Stimulated activated CD8-positive, alpha-beta memory T cell treated with anti-CD3 and anti-CD28 coated beads, Interleukin-7, amount 100 ng/mL, for 1 hour (primary cell): Measurements from ENCODE around the gene MYBBP1A.

Source experiments
- DNase-seq, 2 donors: peaks; one replicate each; pipeline ENCODE4 v3.0.0-alpha.2; 2020; ENCODE audit warnings: low read depth in 2 of 2

The MYBBP1A gene

DNA sequence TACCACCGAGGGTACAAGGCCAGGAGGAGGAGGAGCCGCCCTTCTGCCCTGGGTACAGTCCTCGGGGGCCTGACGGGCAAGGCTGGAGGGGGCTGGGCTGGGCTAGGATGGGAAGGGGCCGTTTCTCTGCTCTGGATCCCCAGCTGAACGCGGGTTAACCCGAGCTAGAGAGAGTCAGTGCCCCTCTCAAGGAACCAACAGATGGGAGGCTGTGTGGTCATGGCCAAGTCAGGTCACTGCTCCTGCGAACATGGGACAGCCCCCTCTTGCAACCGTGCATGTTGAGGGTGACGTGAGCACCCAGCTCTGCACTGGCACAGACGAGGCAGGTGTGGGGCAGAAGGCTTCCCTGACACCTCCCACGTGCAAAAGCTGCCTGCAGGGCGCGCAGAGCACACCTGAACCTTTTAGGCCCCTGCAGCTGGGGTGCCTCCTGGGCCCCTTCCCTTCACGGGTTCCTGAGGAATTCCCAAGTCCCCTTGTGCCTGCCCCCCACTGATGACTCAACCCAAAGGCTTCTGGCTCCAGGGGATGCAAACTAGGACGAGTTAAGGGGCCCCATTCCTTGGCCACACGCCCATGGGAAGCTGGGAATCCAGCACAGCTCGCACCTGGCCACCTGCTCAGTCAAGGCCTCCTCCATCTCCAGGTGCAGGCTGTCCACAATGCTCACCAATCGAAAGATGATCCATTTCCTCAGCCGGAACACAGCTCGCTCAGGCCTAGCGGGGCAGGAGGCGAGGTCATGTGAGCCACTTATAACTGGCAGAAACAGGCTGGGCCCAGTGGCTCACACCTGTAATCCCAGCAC lies 6.3 kb downstream of the MYBBP1A start:
- no peak for DNase-seq

DNA sequence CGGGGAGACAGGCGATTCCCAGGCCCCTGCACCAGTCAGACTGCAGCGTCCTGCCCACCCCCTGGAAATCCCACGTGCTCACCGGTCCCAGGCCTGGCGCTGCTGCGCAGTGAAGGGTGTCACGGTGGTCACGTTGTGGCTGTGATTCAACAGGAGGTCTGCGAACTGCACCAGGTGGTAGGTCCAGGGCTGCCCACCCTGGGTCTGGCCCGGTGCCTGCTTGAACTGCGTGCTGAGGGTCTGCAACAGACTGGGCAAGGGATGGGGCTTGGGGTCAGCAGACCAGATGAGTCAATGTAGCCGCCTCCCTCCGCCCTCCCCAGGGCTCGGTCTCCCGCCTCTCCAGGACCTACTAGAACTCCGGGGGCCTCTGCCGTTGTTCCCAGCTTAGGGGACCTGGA lies 7.1 kb downstream of the MYBBP1A start:
- DNase-seq, result no peak

DNA sequence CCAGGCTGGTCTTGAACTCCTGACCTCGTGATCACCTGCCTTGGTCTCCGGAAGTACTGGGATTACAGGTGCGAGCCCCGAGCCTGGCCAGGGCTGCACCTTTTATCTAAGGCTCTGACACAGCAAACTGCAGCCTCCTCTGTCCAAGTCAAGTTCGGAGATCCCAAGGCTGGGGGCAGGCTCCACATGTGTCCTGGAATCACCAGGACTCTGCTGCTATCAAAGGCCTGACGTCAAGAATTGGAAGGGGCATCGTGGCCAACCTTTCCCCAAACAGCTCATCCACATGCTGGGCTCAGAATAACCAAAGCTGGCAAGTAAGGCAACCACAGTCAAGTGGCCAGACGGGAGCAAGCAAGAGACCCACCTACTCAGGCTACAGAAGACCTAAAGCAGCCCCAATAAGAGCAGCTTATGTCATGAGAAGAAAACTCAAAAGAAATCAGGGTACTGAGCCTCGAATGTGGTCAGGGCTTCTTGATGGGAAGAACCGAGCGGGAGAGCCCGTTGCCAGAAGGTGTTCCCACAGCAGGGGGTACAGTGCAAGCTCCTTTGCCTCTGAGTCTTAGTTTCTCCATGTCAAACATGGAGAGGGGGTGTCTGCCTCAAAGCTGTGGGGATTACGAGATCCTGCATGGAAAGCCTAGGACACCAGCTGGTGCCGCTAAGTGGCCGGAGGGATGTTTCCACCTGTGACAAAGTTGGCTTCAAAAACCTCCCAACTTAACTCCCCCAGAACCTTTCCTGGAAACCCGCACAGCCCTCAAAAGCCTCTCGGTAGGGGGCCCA lies 7.9 kb downstream of the MYBBP1A start:
- no peak for DNase-seq

DNA sequence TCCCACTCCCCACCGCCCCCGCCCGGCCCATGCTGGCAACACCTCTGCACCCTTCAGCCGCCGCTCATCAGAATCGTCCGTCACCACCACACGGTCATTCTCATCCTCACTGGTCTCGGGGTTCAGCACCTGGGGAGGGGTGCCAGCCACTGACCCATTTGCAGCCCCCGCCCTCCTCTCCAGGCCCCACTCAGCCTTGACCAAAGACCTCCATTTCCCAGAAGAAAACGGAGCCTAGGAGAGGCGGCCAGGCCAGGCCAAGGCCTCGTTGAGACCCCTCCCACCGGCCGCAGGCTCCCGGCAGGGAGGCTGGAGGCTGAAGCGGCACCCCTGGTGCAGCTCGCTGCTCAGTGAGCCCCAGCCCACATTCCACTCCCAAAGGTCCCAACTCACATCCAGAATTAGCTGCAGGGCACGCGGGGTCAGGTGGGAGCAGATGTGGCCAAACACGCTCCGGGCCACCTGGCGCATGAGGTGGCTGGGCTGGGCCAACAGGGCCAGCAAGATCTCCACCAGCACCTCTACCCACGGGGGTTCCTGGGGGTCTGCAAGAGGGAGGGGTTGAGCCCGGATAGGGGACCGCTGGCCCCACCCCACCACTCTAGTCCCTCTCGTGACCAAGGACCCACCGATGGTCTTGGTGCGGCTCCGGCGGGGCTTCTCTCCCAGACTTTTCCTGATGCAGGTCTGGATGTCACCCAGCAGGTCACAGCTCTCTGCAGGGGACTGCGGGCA lies 9.8 kb downstream of the MYBBP1A start:
- DNase-seq, result no peak

DNA sequence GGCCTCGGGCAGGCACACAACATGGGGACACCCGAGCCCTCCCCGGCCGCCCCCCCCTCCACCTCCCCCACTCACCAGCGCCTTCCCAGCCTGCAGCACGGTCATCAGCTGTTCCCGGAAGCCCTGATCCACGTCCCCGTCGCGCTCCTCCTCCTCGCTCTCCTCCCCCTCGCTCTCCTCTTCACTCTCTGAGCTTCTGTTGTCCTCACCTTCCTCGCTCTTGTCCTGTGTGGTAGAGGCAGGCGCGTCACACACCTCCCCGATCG lies 10.3 kb downstream of the MYBBP1A start:
- DNase-seq, result no peak

DNA sequence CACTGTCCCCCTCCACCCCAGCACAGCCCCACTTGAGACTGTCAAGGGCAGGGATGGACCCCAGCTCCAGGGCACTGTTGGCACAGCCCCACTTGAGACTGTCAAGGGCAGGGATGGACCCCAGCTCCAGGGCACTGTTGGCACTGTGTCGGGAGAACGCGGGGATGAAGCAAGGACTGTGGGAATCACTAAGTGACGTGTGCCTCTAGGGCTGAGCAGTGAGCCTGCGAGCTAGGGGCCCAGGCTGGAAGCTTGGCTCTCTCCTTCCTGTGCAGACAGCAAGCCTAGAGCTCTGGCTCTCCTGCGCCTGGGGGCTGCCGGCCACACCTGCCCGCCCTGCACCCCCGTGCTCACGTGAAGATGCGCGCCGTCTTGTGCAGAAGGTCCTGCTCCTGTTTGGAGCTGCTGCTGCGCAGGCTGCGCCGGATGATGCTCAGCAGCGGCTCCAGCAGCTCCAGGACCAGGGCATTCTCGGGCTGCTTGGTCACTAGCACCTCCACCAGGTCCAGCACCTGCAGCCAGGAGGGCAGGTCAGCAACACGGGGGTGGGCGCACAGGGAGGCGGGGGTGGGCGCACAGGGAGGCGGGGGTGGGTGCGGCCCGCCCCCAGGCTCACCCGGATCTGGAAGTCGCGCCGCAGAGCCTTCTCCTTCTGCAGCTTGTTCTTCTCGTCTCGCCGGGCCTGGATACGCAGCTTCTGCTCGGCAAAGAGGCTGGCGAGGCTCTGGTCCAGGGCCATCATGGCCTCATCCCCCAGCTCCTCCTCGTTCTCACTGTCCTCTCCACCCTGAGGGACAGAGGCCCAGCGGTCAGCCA lies 10.8 kb downstream of the MYBBP1A start:
- DNase-seq, result no peak

DNA sequence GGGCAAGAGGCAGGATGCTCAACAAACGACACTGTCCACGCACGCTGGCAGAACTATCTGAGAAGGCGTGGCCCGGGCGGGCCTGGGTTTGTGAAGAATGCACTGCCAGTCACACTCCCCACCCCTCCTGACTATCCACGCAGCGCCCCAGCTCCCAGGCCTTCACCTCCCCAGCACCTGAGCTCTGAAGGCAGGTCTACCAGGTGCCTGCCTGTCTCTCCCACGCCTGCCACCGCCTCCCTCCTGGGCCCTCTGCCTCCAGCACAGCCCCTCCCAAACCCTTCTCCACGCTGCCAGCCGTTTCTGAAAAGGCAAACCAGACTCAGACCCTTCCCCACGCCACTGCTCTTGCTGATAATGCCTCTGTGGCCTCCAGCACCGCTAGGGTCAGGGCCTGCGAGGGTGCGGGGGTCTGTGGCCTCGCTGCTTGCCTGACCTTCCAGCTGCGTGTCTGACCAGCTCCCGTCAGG lies 11.6 kb downstream of the MYBBP1A start:
- DNase-seq, result no peak

DNA sequence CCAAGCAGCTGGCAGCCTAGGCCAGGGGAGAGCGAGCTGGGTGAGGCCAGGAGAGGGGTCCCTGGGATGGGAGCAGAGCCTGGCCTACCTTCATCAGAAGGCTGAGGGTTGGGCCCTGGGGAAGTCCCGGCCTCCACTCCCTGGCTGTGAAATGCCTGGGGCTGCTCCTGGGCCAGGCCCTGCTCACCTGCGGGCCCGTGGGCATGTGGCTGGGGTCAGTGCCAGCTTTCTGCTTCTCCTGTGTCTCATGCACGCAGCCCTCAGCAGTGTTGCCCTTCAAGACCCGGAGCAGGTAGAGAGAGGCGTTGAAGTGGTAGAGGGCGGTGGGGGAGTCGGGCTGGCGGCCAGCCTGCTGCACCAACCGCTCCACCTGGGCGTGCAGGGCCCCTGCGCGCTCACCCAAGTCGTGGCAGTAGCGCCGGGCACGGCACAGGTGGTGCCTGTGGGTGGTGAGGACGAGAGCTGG lies 12.4 kb downstream of the MYBBP1A start:
- DNase-seq, result no peak

DNA sequence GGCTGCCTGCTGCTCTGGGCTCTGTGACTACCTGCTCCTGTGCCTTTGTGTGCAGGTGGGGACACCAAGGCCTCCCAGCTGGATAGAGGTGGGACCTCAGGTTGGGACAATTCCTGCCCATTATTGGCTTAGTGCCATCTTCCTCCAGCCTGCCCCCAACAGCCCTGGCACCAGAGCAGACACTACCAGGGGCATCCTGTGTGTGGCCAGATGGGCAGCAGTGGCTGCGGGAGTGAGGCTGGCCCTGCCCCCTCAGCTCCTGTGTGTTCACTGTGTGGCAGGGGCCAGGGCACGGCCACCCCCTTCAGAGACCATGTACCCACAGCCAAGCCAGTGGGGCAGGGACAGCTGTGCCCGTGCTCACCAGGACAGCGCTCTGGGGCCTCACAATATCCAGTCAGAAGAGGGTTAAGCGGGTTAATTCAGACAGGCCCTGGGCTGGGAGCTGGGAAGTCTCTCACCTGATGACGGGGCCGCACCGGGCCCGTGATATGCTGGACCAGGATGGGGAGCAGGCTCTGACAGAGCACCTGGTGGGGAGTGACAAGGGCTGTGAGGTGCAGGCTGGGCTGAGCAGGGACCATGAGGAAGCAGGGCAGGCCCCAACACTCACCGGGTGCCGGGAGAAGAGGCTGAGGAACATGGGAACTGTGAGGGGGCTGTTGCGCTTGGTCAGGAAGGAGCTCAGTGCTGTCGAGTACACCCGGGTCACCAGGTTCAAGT lies 13.0 kb downstream of the MYBBP1A start:
- DNase-seq, result no peak

DNA sequence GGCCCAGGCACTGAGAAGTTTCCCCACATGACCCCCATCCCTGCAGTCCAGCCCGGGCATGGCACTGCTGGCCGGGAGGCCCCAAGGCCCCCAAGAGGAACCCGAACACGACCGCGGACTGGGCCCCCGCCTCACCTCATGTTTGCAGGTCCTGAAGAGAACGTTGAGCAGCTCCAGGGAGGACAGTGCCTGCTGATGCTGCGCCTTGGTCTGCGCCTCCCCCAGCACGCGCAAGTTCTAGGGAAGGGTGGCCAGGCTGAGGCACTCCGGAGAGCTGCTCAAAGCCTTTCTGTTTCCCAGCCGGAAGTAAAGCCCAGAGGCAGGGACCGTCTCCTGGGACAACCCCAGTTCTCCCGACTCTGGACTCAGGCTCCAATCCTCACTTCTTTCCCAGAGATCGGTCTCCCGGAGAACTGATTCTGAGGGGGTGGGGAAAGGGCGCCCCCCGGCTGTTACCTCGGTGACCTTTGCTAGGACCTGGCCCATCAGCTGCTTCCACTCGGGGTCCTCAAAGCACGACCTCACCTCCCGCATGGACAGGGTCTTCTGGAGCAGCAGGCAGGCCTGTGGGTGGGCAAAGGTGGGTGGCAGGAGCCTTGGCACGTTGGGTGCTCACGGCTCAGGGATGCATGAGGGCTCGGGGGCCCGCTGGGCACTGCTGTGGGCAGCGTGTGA lies 13.7 kb downstream of the MYBBP1A start:
- no peak for DNase-seq

DNA sequence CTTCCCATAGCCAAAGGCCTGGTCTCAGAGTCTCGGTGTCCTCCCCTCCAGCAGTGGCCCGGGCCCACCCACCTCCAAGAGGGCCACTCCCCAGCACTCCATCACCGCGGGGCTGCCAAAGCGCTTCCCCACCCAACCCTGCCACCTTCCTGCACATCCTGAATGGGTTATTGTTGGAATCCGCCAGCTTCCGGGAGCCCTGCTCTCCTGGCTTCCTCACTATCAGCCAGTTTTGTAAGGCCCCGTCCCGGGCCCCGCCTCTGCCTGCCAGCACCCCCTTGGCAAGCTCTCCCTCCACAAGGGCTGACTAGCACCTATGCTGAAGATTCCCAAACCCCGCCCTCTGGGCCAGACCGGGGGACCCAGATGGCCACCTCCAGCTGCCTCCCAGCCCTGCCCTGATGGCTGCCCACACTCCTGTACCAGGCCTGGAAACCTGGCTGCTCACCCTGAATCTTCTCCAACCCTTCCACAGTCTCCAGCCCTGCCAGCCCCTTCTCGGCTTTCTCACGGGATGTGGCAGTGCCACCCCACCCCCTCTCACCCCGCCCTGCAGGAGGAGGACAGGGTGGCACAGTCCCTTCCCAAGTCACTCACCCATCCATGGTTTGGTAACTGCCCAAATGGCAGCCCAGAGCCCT lies 14.4 kb downstream of the MYBBP1A start:
- DNase-seq, result no peak

DNA sequence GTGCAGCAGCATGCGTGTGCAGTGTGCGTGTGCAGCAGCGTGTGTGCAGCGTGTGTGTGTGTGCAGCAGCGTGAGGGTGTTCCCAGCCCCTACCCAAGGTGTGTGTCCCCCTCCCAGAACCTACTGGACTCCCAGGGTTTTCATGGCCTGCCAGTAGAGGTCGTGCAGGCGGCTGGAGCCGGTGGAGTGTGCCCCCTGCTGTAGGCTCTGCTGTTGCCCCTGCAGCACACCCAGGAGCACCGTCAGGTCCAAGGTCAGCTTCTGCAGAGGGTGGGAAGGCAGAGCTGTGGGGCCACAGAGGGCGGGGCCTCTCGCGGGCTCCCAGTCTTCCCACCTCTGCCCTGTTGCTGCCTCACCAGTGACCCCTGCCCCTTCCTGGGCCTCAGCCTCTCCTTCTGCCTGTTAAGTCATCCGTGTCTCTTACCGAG lies 14.9 kb downstream of the MYBBP1A start:
- DNase-seq, result no peak

DNA sequence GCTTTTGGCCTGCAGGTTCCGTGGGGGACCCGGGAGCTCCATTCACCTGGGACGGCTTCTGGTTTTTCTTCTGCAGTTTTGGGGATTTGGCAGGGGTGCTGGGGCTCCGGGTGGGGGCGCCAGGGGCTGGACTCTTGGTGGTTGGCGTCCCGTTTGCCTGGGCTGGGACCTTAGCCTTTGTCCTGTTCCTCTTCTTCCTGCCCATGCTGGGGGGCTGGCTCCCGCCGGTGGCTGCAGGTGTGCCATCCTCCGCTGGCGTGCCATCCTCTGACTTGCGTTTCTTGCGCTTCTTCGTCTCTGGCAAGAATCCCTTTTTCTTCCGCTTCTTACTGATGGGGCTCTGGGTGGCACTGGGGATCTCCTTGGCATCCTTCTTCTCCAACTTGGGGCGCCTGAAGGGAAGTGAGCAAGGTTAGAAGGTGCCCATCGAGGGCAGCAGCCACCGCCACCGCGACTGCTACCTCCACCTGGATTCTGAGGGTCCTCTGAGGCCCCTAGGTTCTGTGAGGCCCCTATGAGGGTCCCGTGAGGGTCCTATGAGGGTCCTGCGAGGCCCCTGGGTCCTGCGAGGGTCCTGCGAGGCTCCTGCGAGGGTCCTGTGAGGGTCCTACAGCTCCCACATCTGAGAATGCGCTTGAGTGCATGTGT lies 15.5 kb downstream of the MYBBP1A start:
- DNase-seq, result no peak

DNA sequence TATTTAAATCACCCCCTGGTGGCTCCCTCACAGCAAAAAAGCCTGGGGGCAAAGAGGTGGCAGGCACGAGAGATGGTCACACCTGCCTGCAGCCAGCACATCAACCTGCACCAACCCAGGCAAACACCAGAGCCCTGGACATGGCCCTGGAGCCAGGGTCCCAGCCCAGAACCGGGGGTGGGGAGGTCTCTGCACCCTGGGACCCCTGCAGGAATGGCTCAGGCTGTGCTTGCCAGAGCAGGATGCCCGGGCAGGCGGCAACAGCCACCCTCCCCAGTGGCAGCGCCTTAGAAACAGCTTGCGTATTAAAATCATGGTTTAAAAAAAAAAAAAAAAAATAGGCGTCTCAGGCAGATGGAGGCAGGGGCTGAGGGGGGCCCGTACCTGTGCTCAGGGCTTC lies 16.2 kb downstream of the MYBBP1A start:
- no peak for DNase-seq

DNA sequence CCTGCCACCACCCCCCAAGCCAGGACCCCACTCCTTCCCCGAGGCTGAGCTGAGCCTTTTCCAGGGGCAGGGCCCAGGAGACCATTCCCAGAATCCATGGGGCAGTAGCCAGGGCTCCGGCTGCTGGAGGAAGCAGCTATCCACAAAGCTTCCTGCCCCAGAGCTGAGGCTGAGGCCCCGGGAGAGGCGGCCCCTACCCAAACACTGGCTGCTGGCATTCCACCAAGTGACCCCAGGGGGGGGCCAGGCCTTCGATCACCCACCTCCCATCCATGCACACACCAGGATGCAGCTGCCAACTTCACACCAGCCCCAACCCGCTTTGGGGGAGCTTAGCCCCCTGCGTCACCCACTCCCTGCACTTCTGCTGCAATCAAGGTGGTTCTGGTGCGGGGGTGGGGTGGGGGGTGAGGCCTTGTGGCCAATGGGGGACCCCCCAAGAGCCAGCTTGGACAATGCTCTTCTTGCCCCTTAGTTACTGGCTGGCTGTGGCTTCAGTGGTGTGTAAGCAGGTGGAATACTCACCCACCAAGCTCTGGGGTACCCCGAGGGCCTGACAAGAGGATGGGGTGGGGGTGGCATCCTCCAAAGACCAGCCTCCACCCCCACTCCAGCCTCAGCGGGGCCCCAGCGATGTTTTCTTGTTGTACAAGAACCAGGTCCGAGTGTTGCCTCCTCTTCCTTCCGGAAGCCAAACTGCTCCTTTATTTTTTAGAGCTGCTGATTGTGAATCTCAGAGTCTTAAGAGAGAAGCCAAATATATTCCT lies 16.8 kb downstream of the MYBBP1A start:
- DNase-seq, result no peak

DNA sequence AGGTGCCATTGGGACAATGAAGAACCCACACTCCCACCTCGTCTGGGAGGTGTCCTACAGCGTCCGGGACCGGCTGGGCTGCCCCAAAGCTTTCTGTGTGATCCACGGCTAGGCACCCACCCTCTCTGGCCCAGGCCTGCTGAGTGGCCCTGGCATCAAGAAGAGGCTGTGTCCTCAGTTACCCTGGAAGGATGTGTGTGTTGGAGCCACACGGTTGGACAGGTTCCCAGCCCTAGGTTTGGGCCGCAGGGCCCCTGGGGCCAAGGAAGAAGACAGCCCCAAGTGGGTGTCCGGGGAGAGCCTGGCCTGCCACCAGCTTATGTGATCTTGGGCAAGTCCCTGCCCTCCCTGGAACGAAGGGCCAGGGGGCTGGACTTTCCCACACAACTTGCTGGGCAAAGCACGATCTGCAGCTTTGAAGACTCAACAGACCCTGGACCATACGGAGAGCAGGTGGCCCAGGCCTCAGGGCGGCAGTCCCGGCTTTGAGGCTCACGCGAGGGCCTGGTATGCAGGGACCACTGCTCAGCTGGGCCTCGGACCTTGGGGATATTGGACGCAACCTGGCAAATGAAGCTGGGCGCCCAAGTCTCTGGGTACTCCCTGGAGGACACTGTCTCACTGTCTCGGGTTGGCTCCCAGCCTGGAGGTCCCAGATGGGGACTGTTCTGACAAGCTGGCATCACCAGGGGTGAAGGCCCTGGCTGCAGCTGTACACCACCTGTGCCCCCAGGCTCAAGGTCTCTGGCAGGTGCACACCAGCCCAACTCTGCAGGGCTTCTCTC lies 17.5 kb downstream of the MYBBP1A start:
- no peak for DNase-seq

DNA sequence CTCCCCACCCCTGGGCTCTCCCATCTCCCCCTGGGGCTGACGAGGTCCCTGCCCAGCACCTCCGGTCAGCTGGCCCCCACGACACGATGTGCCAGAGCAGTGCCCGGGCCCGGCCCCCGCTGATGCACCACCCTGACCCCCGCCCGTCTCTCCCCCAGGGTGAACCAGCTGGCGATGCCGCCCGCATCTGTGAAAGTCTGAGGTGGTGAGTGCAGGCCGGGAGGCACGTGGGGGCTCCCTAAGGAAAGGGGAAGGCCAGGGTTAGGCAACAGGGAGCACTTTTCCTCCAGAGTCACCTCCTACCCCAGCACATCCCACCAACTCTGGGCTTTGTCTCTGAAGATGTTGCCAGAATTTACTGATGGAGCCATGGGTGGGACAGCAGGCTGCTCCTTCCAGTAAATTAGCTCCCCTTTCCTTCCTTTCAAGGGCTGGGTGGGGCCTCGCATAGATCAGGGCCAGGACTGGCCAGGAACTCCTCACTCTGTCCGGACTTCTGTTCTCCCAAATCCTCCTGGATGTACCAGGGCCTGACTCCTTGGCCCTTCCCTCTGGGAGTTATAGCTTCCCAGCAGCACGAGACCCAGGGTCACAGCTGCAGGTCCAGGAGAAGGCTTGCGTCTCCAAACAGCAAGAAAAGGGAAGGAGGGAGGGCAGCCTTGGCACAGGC lies 18.3 kb downstream of the MYBBP1A start:
- DNase-seq, result no peak
